OCI-LY7 (cell line): Measurements from ENCODE around the gene AK9.

Experiments
- CTCF ChIP-seq: fragments of 200-600 bp; sonication (generic); conservative IDR thresholded peaks from 2 replicates; pipeline ENCODE4 v1.5.1; 2014; ENCODE audit warnings: mild to moderate bottlenecking, antibody characterized with exemption, low read length, moderate library complexity, mixed read lengths
- EZH2phosphoT487 ChIP-seq: fragments of 200-600 bp; sonication (generic); IDR thresholded peaks from 2 replicates; pipeline ENCODE4 v1.6.1; 2018; ENCODE audit warnings: low read depth, borderline replicate concordance, mild to moderate bottlenecking, mixed run types, antibody characterized with exemption, low read length, moderate library complexity, mixed read lengths

- TF ChIP-seq CTCF (no peak), EZH2phosphoT487 (no peak)
Observed at GRCh38 chr6:109474995-109475394, 216.0 kb downstream of the AK9 start.
